Ishikawa (cell line): Measurements from ENCODE around the gene ATXN1.

Experiments
- EP300 ChIP-seq: IDR thresholded peaks from 2 replicates; pipeline ENCODE4 v1.6.1; 2012; ENCODE audit warnings: borderline replicate concordance
- REST ChIP-seq: IDR thresholded peaks from 2 replicates; pipeline ENCODE4 v1.6.1; 2012; ENCODE audit warnings: low read depth, mild to moderate bottlenecking
- TAF1 ChIP-seq: IDR thresholded peaks from 2 replicates; pipeline ENCODE4 v1.6.1; 2012; ENCODE audit warnings: low read depth, mild to moderate bottlenecking

- TF ChIP-seq REST (no peak), EP300 (no peak), TAF1 (no peak)
These were observed 256.7 kb downstream of the ATXN1 start for GRCh38 chr6:16504609-16505008.
